Measurements from ENCODE around the gene TEAD1.

TEAD1 gene

GRCh38 chr11:12646478-12646877, 27.7 kb upstream of the TEAD1 start:
- TF ChIP-seq CTCF (IDR thresholded peaks at IDR 0.05; ENCODE audit: low read depth, low read length): no peak
- DNase-seq (ENCODE audit: extremely low read depth, low read depth): no peak

DNA sequence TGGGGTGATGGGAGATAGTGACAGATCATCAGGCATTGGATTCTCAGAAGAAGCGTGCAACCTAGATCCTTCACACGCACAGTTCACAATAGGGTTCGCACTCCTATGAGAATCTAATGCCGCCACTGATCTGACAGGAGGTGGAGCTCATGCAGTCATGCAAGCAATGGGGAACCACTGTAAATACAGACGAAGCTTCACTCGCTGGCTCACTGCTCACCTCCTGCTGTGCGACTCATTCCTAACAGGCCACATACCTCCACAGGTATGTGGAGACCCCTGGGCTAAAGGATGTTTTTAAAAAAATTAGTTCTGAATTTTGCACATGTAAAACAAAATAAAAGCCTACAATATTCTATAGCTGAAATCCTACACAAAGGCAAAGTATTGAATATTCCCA, 20.5 kb upstream of the TEAD1 start:
- no peak for TF ChIP-seq CTCF (IDR thresholded peaks at IDR 0.05; ENCODE audit: low read depth, low read length)
- DNase-seq (ENCODE audit: extremely low read depth, low read depth): no peak

- no peak for TF ChIP-seq CTCF (IDR thresholded peaks at IDR 0.05; ENCODE audit: low read depth, low read length)
- no peak for DNase-seq (ENCODE audit: extremely low read depth, low read depth)
These were observed 18.4 kb upstream of the TEAD1 start for GRCh38 chr11:12655842-12656241.

DNA sequence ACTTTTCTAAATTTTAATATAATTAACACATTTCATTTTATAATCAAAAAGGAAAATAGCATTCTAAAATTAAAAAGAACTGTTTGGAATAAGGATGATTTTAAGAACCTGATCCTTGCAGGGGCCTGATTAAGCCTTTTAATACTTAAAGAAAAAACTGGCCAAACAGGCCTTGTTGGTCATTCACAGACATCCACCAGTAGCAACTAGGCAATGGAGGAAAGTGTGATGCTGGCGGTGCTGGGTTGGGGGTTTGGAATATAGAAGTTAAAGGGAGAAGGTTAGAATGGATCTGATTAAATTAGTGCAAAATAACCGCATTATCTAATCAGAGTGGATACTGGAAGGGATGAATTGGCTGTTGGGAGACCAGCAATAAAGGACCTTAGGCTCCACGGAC, 16.9 kb upstream of the TEAD1 start:
- DNase-seq (ENCODE audit: extremely low read depth, low read depth): no peak
- TF ChIP-seq CTCF (IDR thresholded peaks at IDR 0.05; ENCODE audit: low read depth, low read length): no peak

GRCh38 chr11:12657981-12658380, 16.2 kb upstream of the TEAD1 start:
- DNase-seq (ENCODE audit: extremely low read depth, low read depth): no peak
- no peak for TF ChIP-seq CTCF (IDR thresholded peaks at IDR 0.05; ENCODE audit: low read depth, low read length)

DNA sequence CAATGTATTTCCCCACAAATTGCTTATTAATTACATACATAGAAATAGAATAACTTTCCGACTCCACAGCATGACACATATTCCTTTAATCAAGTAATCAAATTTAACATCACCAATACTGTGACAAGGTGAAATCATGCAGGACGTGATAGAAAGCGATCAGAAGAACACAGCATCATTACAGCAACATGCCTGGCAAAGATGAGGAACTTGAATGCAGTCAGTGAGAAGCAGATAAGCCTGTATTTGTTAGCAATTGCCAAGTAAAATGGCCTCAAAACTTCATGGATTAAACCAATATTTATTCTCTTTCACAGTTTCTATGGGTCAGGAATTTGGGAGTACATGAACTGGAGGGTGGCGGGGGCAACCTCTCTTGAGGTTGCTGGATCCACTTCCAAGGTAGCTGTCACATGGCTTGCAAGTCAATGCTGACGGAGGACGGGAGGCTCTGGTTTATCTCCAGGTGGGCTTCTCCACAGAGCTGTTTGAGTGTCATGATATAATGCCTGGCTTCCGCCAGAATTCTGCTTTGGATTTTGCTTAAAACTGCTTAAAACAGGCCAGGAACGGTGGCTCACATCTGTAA, 12.0 kb upstream of the TEAD1 start:
- DNase-seq (ENCODE audit: extremely low read depth, low read depth): no peak

DNA sequence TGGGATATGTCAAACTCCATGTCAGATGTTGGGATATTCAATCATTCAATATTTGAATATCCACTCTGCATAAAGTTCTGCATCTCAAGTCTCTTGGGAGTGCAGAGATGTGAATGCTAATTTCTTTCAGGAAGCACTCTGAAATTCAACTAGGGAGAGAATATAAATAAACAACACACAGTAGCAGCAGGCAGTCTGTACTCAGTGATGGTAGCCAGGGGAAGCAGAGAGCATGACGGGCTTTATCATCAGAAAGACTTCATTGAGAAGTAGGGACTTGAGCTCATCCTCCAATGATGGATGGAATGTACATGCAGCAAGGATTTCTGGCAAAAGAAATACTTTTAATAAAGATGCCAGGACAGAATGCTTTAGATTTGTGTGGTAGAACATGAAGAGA, 9.8 kb upstream of the TEAD1 start:
- no peak for DNase-seq (ENCODE audit: extremely low read depth, low read depth)
- no peak for TF ChIP-seq CTCF (IDR thresholded peaks at IDR 0.05; ENCODE audit: low read depth, low read length)

More for the DNA sequence above, 12.0 kb upstream of the TEAD1 start:
- TF ChIP-seq CTCF (IDR thresholded peaks at IDR 0.05; ENCODE audit: low read depth, low read length): no peak
